Naive thymus-derived CD8-positive, alpha-beta T cell (primary cell): Measurements from ENCODE around the gene INPPL1. TPM values are rescaled to one million over a fixed set of nuclear protein-coding genes. Genes with fewer than 3 reads are reported as not detected.
"Not testable (repeated sequence)": the region's sequence is repeated elsewhere in the genome, so short reads cannot be mapped to it uniquely, and the experiment has no call there.

Experiments used
- ATAC-seq, 2 donors: fragments of 150-1000 bp; cut with Tn5 transposase in 1 of 2; sonication (Bioruptor Pico), chemical (Tn5 transposase) in 1 of 2; 1 replicate in 1 of 2; 2 replicates in 1 of 2; pipeline ENCODE4 v1.10.0; 2021; ENCODE audit warnings: mild to moderate bottlenecking in 2 of 2, moderate library complexity in 2 of 2
- POLR2A ChIA-PET: fragments of 350-600 bp; sonication (Branson Sonifier 250); formaldehyde crosslinking; loops from one replicate; lab custom pipeline; 2021; ENCODE audit warnings: antibody characterized with exemption; lab: Charles Lee
- DNase-seq, 10 donors: peaks; one replicate each; pipeline versions ENCODE4 v3.0.0 to v3.0.0-alpha.2; 2020 to 2022
- H3K27ac Mint-ChIP-seq, 10 donors: one replicate each; pipeline ENCODE4 v1.8.0; 2020 to 2022; ENCODE audit warnings: mild to moderate bottlenecking in 10 of 10, mixed read lengths in 10 of 10, moderate library complexity in 4 of 10, inconsistent platforms in 1 of 10
- H3K27me3 Mint-ChIP-seq, 5 donors: one replicate each; pipeline ENCODE4 v1.8.0; 2021 to 2022; ENCODE audit warnings: mixed read lengths in 5 of 5
- H3K36me3 Mint-ChIP-seq, 3 donors: one replicate each; pipeline ENCODE4 v1.8.0; 2020 to 2022; ENCODE audit warnings: mixed read lengths in 3 of 3, mild to moderate bottlenecking in 2 of 3, inconsistent platforms in 1 of 3
- H3K4me1 Mint-ChIP-seq, 4 donors: one replicate each; pipeline ENCODE4 v1.8.0; 2021 to 2022; ENCODE audit warnings: mixed read lengths in 4 of 4
- H3K4me3 Mint-ChIP-seq, 10 donors: one replicate each; pipeline ENCODE4 v1.8.0; 2020 to 2022; ENCODE audit warnings: mild to moderate bottlenecking in 10 of 10, mixed read lengths in 10 of 10, moderate library complexity in 6 of 10, inconsistent platforms in 1 of 10
- H3K9me3 Mint-ChIP-seq, 9 donors: one replicate each; pipeline ENCODE4 v1.8.0; 2020 to 2022; ENCODE audit warnings: mixed read lengths in 9 of 9, mild to moderate bottlenecking in 3 of 9, inconsistent platforms in 1 of 9, moderate library complexity in 1 of 9
- polyA plus RNA-seq, 3 donors: library from polyadenylated mRNA; unstranded; fragments of 300-500 nt; fragmentation: Illumina TruSeq; gene quantifications; one replicate each; pipeline ENCODE4 v1.2.3, GENCODE V29; 2021
- total RNA-seq, 8 experiments: library from RNA in 2 of 8; stranded (reverse) in 2 of 8; gene quantifications; one replicate each; pipeline ENCODE4 v1.2.3 and lab custom pipeline; 2021 to 2026

INPPL1 gene
- total RNA-seq = 100 to 1,000 TPM; 154 to 162 TPM
- polyA plus RNA-seq = 1 to 10 TPM; 6.0 to 8.6 (median 6.1) TPM
- 80.2 to 144 (median 108) reads per million in 6 experiments for total RNA-seq (lab: John Stamatoyannopoulos, UW)

GRCh38 chr11:72224564-72225410, at the start of gene INPPL1:
Gene INPPL1, plus strand, starts transcription at chr11:72224767. Its CDS starts 218 bp downstream, at chr11:72224985.
- Mint-ChIP-seq H3K27me3 (no peaks in the 10 kb centered on the region), H3K36me3 (peaks cover 0 to 13% (median 1%) of the 10 kb centered on the region in 3 donors), H3K4me3 (peak within 1 kb of the TSS; percentile 90 to 99 (median 94)), H3K27ac (peak within 1 kb of the TSS; percentile 87 to 99 (median 96)), H3K9me3 (no peaks in the 10 kb centered on the region), H3K4me1 (peaks cover 25 to 40% (median 32%) of the 10 kb centered on the region in 4 donors)
- DNase-seq = peak in 6 of 10 donors; percentile 28 to 43 (median 34)
- ATAC-seq = peak; percentile 13 to 16
- POLR2A ChIA-PET = interaction anchor here (0.7 to 3.4 kb wide), 6 partner anchors 12 to 296 kb away, joined by 3 to 17 read pairs (median 3); partner anchors contain the start of genes ANAPC15, RNF121 and XNDC1N

GRCh38 chr11:72177656-72178055, 46.9 kb upstream of the INPPL1 start:
- H3K9me3 Mint-ChIP-seq = no peaks in the 10 kb centered on the region
- H3K27me3 Mint-ChIP-seq = peaks cover 3 to 9% (median 5%) of the 10 kb centered on the region in 5 donors
- POLR2A ChIA-PET = no interaction called here

GRCh38 chr11:72179049-72179803, 45.3 kb upstream of the INPPL1 start:
- Mint-ChIP-seq H3K27me3 (peaks cover 0 to 12% (median 8%) of the 10 kb centered on the region in 5 donors), H3K4me3 (no peak overlapping the region), H3K36me3 (no peaks in the 10 kb centered on the region), H3K4me1 (peaks cover 2 to 6% (median 3%) of the 10 kb centered on the region in 4 donors), H3K9me3 (no peaks in the 10 kb centered on the region), H3K27ac (no peak overlapping the region)
- DNase-seq (no peak), ATAC-seq (no peak)
- POLR2A ChIA-PET = interaction anchor here (0.7 kb wide), 1 partner anchor 231 kb away, joined by 6 read pairs; no protein-coding TSS in a partner anchor

More at GRCh38 chr11:72177656-72178055, 46.9 kb upstream of the INPPL1 start:
- Mint-ChIP-seq H3K4me1 (no peaks in the 10 kb centered on the region), H3K36me3 (no peaks in the 10 kb centered on the region), H3K4me3 (no peak overlapping the region), H3K27ac (no peak overlapping the region)
- DNase-seq (no peak), ATAC-seq (no peak)

- H3K27ac Mint-ChIP-seq = peak overlapping the region in 1 of 10 donors; percentile 17
These were observed 44.7 kb upstream of the INPPL1 start for GRCh38 chr11:72179804-72180396.

GRCh38 chr11:72180892-72181552, 43.5 kb upstream of the INPPL1 start:
- ATAC-seq, H3K4me1 Mint-ChIP-seq, H3K9me3 Mint-ChIP-seq, H3K36me3 Mint-ChIP-seq, POLR2A ChIA-PET, H3K4me3 Mint-ChIP-seq, DNase-seq: not testable (repeated sequence)
- peaks cover 0 to 12% (median 8%) of the 10 kb centered on the region in 5 donors for H3K27me3 Mint-ChIP-seq
- H3K27ac Mint-ChIP-seq = peak overlapping the region in 1 of 10 donors; percentile 22

More at GRCh38 chr11:72179804-72180396, 44.7 kb upstream of the INPPL1 start:
- Mint-ChIP-seq H3K27me3 (peaks cover 0 to 12% (median 8%) of the 10 kb centered on the region in 5 donors), H3K9me3 (no peaks in the 10 kb centered on the region), H3K36me3 (no peaks in the 10 kb centered on the region), H3K4me1 (peaks cover 2 to 6% (median 3%) of the 10 kb centered on the region in 4 donors), H3K4me3 (no peak overlapping the region)
- POLR2A ChIA-PET = no interaction called here
- DNase-seq = no peak
- no peak for ATAC-seq

GRCh38 chr11:72181553-72181958, 43.0 kb upstream of the INPPL1 start:
- H3K27ac Mint-ChIP-seq, POLR2A ChIA-PET: not testable (repeated sequence)

GRCh38 chr11:72188267-72188666, 36.3 kb upstream of the INPPL1 start:
- POLR2A ChIA-PET = no interaction called here
- no peak for ATAC-seq
- Mint-ChIP-seq H3K9me3 (no peaks in the 10 kb centered on the region), H3K27ac (peak overlapping the region in 1 of 10 donors; percentile 3), H3K27me3 (peaks cover 0 to 5% (median 2%) of the 10 kb centered on the region in 5 donors), H3K4me3 (no peak overlapping the region), H3K36me3 (no peaks in the 10 kb centered on the region), H3K4me1 (peaks cover 2 to 4% (median 2%) of the 10 kb centered on the region in 4 donors)
- no peak for DNase-seq

More at GRCh38 chr11:72181553-72181958, 43.0 kb upstream of the INPPL1 start:
- not testable (repeated sequence) for H3K36me3 Mint-ChIP-seq, H3K4me1 Mint-ChIP-seq, H3K9me3 Mint-ChIP-seq, H3K4me3 Mint-ChIP-seq, ATAC-seq, DNase-seq
- H3K27me3 Mint-ChIP-seq = peaks cover 0 to 12% (median 8%) of the 10 kb centered on the region in 5 donors

- Mint-ChIP-seq H3K36me3 (no peaks in the 10 kb centered on the region), H3K4me3 (no peak overlapping the region), H3K27ac (no peak overlapping the region), H3K27me3 (peaks cover 0 to 3% (median 0%) of the 10 kb centered on the region in 5 donors), H3K9me3 (no peaks in the 10 kb centered on the region), H3K4me1 (no peaks in the 10 kb centered on the region)
- ATAC-seq (no peak), DNase-seq (no peak)
- POLR2A ChIA-PET = no interaction called here
These were observed 34.9 kb upstream of the INPPL1 start for GRCh38 chr11:72189455-72190250.

GRCh38 chr11:72190631-72191071, 33.9 kb upstream of the INPPL1 start:
- POLR2A ChIA-PET = no interaction called here
- Mint-ChIP-seq H3K4me3 (no peak overlapping the region), H3K4me1 (no peaks in the 10 kb centered on the region), H3K36me3 (no peaks in the 10 kb centered on the region), H3K27me3 (peaks cover 0 to 3% (median 0%) of the 10 kb centered on the region in 5 donors), H3K27ac (peak overlapping the region in 3 of 10 donors; percentile 3 to 35 (median 9)), H3K9me3 (no peaks in the 10 kb centered on the region)
- ATAC-seq (no peak), DNase-seq (no peak)

GRCh38 chr11:72191961-72192381, 32.6 kb upstream of the INPPL1 start, which contains the start of gene FOLR1:
Gene FOLR1, plus strand, starts transcription at chr11:72192140. Its CDS starts 34 bp downstream, at chr11:72192174.
- Mint-ChIP-seq H3K27me3 (peaks cover 0 to 3% (median 0%) of the 10 kb centered on the region in 5 donors), H3K9me3 (no peaks in the 10 kb centered on the region), H3K36me3 (no peaks in the 10 kb centered on the region), H3K4me3 (no peak within 1 kb of the TSS), H3K4me1 (no peaks in the 10 kb centered on the region), H3K27ac (no peak within 1 kb of the TSS)
- no peak for DNase-seq
- no peak for ATAC-seq
- POLR2A ChIA-PET = no interaction called here
